ENCODE results near the gene CLOCK.
"Not testable (repeated sequence)": the region's sequence is repeated elsewhere in the genome, so short reads cannot be mapped to it uniquely, and the experiment has no call there.

CLOCK gene

GRCh38 chr4:55546756-55547465 lies at the start of gene CLOCK:
Gene CLOCK, minus strand, starts transcription at chr4:55546909. Its CDS starts 64,124 bp downstream, at chr4:55482785.
- peak; percentile 66 to 76 for DNase-seq (ENCODE audit: low read depth in 1 of 2, low spot score in 1 of 2)

DNA sequence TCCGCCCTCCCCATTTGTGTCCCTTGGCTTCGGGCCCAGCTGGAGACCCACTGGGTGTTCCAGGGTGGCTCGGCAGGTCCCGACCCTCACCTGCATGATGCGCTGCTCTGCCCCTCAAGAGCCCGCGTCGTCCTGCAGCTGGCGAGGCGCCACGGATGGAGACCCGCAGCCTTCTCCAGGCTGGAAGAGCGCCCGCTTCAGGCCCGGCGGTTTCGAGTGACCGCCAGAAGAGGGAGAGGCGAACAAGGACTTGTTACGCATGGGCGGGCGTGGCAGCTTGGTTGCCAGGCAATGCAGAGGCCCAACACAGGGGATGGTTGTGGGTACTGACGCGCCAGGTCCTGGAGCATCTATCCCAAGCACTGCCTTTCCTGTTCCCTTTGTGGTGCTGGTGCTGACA lies 45.3 kb upstream of the CLOCK start, which contains the start of gene PDCL2:
Gene PDCL2 (minus strand): TSS at position 232 of the 400 bp plus-strand sequence. CDS start 136 bp downstream, at position 96.
- no peak for DNase-seq (ENCODE audit: low read depth in 1 of 2, low spot score in 1 of 2)

DNA sequence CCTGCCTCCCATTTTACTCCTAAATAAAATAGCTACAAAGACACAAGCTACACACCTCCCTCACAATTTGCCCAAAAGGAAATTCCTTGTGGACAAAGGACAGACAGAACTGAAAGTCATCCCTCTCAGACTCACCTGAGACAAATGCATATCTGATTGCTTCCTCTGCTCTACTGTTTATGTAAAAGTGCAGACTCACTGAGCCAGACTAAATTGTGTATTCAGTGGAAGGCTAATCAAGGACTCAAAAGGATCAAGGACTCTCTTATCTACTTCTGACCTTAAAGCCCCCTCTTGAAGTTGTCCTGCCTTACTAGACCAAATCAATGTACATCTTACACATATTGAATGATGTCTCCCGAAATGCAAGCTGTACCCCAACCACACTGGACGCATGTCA lies 41.5 kb upstream of the CLOCK start:
- DNase-seq (ENCODE audit: low read depth in 1 of 2, low spot score in 1 of 2) = no peak

GRCh38 chr4:55582773-55583172 lies 36.1 kb upstream of the CLOCK start:
- DNase-seq (ENCODE audit: low read depth in 1 of 2, low spot score in 1 of 2) = not testable (repeated sequence)

- DNase-seq (ENCODE audit: low read depth in 1 of 2, low spot score in 1 of 2) = no peak
Observed at GRCh38 chr4:55578341-55579010, 31.8 kb upstream of the CLOCK start.

GRCh38 chr4:55575513-55575912 lies 28.8 kb upstream of the CLOCK start:
- no peak for DNase-seq (ENCODE audit: low read depth in 1 of 2, low spot score in 1 of 2)

GRCh38 chr4:55574252-55574651 lies 27.5 kb upstream of the CLOCK start:
- no peak for DNase-seq (ENCODE audit: low read depth in 1 of 2, low spot score in 1 of 2)

- no peak for DNase-seq (ENCODE audit: low read depth in 1 of 2, low spot score in 1 of 2)
Observed at GRCh38 chr4:55571806-55572205, 25.1 kb upstream of the CLOCK start.

GRCh38 chr4:55568905-55569504 lies 22.3 kb upstream of the CLOCK start:
- DNase-seq (ENCODE audit: low read depth in 1 of 2, low spot score in 1 of 2) = no peak

DNA sequence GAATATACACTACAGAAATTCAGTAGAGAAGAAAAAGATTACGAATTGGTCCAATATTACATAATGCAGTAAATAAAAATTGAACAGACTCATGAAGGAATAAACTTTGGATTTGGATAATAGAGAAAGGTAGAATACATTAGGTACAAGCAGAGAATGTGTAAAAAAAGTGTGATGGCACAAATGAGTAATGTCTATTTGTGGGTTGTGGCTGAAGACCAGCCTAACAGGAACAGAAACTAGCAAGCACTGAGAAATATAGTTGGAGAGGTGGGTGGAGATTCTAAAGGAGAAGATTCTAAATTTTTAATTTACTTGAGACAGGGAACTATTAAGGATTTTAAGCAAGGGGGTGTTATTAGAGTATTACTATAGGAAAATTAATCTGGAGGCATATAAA lies 15.2 kb upstream of the CLOCK start:
- no peak for DNase-seq (ENCODE audit: low read depth in 1 of 2, low spot score in 1 of 2)

DNA sequence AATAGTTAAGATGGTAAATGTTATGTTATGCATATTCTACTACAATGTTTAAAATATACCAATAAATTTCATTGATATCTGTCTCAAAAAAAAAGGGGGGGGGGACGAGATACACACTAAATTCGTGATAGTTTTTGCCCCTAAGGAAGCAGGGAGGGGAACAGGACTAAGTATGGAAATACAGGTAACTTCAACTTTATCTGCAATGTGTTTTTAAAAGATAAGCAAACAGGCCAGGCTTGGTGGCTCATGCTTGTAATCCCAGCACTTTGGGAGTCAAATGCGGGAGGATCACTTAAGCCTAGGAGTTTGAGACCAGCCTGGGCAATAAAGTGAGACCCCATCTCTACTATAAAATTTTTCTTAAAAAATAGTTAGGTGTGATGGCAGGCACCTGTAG lies 13.4 kb upstream of the CLOCK start:
- DNase-seq (ENCODE audit: low read depth in 1 of 2, low spot score in 1 of 2) = no peak

GRCh38 chr4:55554453-55555030 lies 7.8 kb upstream of the CLOCK start:
- no peak for DNase-seq (ENCODE audit: low read depth in 1 of 2, low spot score in 1 of 2)

DNA sequence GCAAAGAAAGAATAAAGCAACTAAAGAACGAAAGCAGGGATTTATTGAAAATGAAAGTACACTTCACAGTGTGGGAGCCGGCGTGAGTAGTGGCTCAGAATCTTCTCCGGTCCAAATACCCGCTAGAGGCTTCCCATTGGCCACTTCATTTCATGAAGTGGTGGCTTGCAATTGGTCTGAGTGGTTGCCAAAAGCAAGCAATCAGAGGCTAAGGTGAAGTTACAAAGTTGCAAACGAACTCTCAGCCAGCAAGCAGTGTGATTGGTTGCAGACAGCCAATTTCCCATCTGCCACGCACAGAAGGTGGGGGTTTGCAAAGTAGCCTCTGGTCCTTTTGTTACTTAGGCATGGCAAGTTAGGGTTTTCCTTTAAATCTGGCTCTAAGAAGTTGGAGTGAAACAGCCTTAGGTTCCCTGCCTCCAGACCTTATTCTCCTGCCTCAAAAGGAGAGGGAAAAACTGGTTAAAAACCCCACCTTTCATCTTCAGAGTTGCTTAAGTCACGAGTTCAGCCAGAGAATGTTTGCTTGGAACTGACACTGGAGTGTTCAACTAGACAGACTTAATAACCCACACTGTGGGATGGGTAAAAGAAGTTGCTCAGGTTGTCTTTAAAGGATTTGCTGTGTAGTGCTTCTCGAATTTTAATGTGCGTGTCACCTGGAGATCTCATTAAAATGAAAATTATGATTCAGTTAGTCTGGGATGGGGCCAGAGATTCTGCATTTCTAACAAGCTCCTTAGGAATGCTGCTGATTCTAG lies 6.9 kb upstream of the CLOCK start:
- no peak for DNase-seq (ENCODE audit: low read depth in 1 of 2, low spot score in 1 of 2)

GRCh38 chr4:55551964-55552363 lies 5.3 kb upstream of the CLOCK start:
- not testable (repeated sequence) for DNase-seq (ENCODE audit: low read depth in 1 of 2, low spot score in 1 of 2)

DNA sequence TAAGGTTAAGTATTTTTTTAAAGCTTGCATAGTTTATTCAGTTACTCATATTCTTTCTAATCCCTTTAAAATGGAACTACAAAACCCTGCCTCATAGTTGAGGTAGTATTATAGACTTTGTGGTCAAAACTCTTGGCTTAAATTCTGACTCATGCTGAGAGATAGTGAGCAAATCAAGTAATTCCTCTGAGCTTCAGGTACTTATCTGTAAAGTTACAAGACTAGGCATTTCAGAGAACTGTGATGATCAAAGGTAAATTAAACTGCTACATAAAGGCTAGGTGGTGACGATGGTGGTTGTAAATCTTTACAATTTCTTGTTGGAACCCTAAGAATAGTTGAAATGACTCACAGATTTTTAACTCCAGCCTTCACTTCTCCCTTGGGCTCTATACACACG lies 3.2 kb upstream of the CLOCK start:
- DNase-seq (ENCODE audit: low read depth in 1 of 2, low spot score in 1 of 2) = no peak

DNA sequence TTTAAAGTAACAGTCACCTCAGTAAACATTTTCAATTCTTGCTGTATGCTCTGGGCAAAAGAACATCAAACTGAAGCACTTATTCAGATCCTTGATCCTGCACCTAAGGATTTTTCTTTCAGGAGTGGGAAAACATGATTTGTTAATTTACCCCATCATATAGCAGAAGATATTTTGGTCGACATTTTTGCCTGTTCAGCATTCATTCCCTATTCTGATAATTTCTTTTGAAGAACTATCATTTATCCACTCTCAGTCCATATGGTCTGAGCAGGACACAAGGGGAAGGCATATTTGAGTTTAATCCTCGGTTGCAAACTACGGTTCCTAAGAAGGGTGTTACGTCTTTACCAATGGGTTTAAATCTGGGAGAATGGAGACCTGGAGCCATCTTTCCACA lies 1.2 kb upstream of the CLOCK start:
- no peak for DNase-seq (ENCODE audit: low read depth in 1 of 2, low spot score in 1 of 2)

- DNase-seq (ENCODE audit: low read depth in 1 of 2, low spot score in 1 of 2) = no peak
Observed at GRCh38 chr4:55547466-55547770, 709 bp upstream of the CLOCK start.

DNA sequence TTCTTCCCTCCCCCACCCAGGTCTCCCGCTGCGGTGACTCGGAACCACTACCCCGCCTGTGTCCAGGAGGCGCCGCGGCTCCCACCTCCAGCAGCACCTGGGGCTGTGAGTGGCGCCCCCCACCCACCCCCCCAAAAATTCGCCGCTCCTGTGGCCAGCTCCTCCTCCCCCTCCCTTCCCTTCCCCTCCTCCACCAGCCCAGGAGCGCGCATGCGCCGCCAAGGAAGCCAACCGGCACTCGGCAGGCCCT lies 278 bp downstream of the CLOCK start:
- no peak for DNase-seq (ENCODE audit: low read depth in 1 of 2, low spot score in 1 of 2)

- DNase-seq (ENCODE audit: low read depth in 1 of 2, low spot score in 1 of 2) = peak; percentile 28 to 46
Observed at GRCh38 chr4:55545641-55546505, 836 bp downstream of the CLOCK start.

- DNase-seq (ENCODE audit: low read depth in 1 of 2, low spot score in 1 of 2) = no peak
Observed at GRCh38 chr4:55545151-55545550, 1.6 kb downstream of the CLOCK start.

GRCh38 chr4:55543858-55544257 lies 2.9 kb downstream of the CLOCK start:
- DNase-seq (ENCODE audit: low read depth in 1 of 2, low spot score in 1 of 2) = no peak
